DOHH2 (cell line): ENCODE measurements around the gene ARL15.

Experiments
- CTCF ChIP-seq: fragments of 200-600 bp; sonication (generic); IDR thresholded peaks from one replicate; pipeline ENCODE4 v1.5.1; 2014; ENCODE audit warnings: antibody characterized with exemption, mild to moderate bottlenecking, low read depth, low read length; ENCODE audit not compliant: poor library complexity, severe bottlenecking
- EZH2phosphoT487 ChIP-seq: fragments of 200-600 bp; sonication (generic); IDR thresholded peaks from 2 replicates; pipeline ENCODE4 v1.6.1; 2017; ENCODE audit warnings: borderline replicate concordance, mild to moderate bottlenecking, antibody characterized with exemption, low read length, moderate library complexity, mixed read lengths

GRCh38 chr5:53969176-53969730, 341.1 kb downstream of the ARL15 start:
- TF ChIP-seq CTCF (no peak), EZH2phosphoT487 (no peak)
